Nephron progenitor cell (in vitro differentiated cells): ENCODE measurements around the gene PTPDC1.

ENCODE experiments used
- DNase-seq: peaks from one replicate; pipeline ENCODE4 v3.0.0; 2021
- H3K27ac Mint-ChIP-seq: 2 replicates; pipeline ENCODE4 v1.8.0; 2021; ENCODE audit warnings: mild to moderate bottlenecking, moderate library complexity, mixed read lengths
- H3K27me3 Mint-ChIP-seq: 2 replicates; pipeline ENCODE4 v1.8.0; 2021; ENCODE audit warnings: mild to moderate bottlenecking, low read depth, mixed read lengths; ENCODE audit not compliant: poor library complexity
- H3K36me3 Mint-ChIP-seq: 2 replicates; pipeline ENCODE4 v1.8.0; 2021; ENCODE audit warnings: low read depth, mixed read lengths
- H3K4me1 Mint-ChIP-seq: 2 replicates; pipeline ENCODE4 v1.8.0; 2021; ENCODE audit warnings: mixed read lengths
- H3K4me3 Mint-ChIP-seq: 2 replicates; pipeline ENCODE4 v1.8.0; 2021; ENCODE audit warnings: mild to moderate bottlenecking, moderate library complexity, mixed read lengths
- H3K9me3 Mint-ChIP-seq: 2 replicates; pipeline ENCODE4 v1.8.0; 2021; ENCODE audit warnings: mild to moderate bottlenecking, moderate library complexity, mixed read lengths
- TF ChIP-seq, protein P1 (sequence below): fragments of 200-600 bp; sonication (generic); IDR thresholded peaks from 2 replicates; pipeline ENCODE4 v1.5.0; 2021; ENCODE audit warnings: antibody characterized with exemption

PTPDC1 gene

DNA sequence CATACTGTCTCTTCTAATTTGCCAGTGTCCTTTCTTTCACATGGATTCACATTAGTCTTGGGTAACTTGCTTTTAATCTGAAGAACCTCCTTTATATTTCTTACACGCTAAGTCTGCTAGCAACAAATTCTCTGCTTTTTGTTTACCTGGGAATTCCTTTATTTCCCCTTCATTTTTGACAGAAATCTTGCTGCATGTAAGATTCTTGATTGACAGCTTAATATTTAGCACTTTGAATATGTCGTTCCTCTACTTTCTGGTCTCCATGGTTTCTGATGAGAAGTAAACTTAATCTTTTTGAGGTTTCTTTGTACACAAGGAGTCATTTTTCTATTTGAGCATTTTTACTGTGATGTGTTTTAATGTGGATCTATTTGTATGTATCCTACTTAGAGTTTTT is 6.2 kb upstream of the PTPDC1 start:
- Mint-ChIP-seq H3K9me3 (no peaks in the 10 kb centered on the region), H3K4me1 (peaks cover 16% of the 10 kb centered on the region), H3K27me3 (peaks cover 4% of the 10 kb centered on the region), H3K4me3 (no peak overlapping the region), H3K27ac (no peak overlapping the region), H3K36me3 (peaks cover 31% of the 10 kb centered on the region)
- no peak for DNase-seq
- TF ChIP-seq, protein P1, sequence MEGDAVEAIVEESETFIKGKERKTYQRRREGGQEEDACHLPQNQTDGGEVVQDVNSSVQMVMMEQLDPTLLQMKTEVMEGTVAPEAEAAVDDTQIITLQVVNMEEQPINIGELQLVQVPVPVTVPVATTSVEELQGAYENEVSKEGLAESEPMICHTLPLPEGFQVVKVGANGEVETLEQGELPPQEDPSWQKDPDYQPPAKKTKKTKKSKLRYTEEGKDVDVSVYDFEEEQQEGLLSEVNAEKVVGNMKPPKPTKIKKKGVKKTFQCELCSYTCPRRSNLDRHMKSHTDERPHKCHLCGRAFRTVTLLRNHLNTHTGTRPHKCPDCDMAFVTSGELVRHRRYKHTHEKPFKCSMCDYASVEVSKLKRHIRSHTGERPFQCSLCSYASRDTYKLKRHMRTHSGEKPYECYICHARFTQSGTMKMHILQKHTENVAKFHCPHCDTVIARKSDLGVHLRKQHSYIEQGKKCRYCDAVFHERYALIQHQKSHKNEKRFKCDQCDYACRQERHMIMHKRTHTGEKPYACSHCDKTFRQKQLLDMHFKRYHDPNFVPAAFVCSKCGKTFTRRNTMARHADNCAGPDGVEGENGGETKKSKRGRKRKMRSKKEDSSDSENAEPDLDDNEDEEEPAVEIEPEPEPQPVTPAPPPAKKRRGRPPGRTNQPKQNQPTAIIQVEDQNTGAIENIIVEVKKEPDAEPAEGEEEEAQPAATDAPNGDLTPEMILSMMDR, result no peak

DNA sequence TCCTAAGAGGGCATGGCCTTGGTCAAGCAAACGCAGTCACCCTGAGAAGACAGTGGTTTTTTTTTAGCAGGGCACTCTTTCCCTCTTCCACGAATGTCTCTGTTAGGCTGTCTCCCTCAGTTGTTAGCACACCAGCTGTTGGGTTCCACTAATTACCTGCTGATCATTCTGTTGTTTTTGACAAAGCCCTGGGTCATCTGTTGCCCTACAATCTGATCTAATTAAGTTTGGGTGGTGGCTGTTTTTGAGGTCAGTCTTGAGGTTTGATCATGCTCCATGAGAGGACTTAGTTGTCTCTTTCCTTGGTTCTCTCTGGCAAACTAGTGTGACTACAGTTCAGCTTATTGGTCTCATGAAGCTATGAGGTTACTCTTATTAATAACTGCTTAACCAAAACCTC is 5.0 kb upstream of the PTPDC1 start:
- Mint-ChIP-seq H3K27me3 (peaks cover 4% of the 10 kb centered on the region), H3K4me3 (no peak overlapping the region), H3K4me1 (peaks cover 21% of the 10 kb centered on the region), H3K9me3 (no peaks in the 10 kb centered on the region), H3K27ac (no peak overlapping the region), H3K36me3 (peaks cover 19% of the 10 kb centered on the region)
- no peak for DNase-seq
- TF ChIP-seq, protein P1, result no peak

DNA sequence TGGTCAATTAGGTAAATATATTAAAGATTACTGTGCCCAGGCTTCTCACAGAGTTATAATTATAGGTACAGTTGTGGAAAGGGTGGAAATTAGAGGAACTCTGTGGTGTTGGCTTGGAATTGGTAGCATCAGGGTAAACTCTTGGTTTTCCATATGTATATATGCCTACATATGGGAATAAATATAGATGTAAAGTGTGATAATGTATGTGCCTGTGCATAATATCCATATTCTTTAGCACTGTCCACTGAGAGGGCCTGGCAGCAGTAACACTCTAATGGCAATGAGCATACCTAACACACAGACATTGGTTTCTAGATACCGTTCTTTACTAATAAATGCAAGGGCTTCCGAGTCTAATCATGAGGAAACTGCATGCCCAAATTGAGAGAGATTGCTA is 4.0 kb upstream of the PTPDC1 start:
- Mint-ChIP-seq H3K27ac (no peak overlapping the region), H3K36me3 (peaks cover 18% of the 10 kb centered on the region), H3K4me1 (peaks cover 31% of the 10 kb centered on the region), H3K9me3 (no peaks in the 10 kb centered on the region), H3K27me3 (peaks cover 4% of the 10 kb centered on the region), H3K4me3 (no peak overlapping the region)
- TF ChIP-seq, protein P1, result no peak
- DNase-seq, result no peak

DNA sequence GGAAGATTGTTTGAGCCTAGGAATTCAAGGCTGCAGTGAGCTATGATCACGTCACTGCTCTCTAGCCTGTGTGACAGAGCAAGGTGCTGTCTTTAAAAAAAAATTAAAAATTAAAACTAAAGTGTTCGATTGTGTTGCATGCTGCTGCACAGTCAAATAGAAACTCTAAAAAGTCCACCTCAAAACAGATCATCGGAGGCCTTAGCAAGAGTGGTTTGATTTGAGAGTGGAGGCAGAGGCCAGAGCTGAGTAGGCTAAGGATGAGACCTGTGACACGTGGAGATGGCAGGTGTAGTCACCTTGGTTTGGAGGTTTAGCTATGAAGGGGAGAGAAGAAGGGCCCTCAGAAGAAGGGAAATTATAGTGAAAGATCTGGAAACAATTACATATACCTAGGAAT is 2.8 kb upstream of the PTPDC1 start:
- Mint-ChIP-seq H3K27me3 (peaks cover 4% of the 10 kb centered on the region), H3K27ac (no peak overlapping the region), H3K4me1 (peaks cover 38% of the 10 kb centered on the region), H3K4me3 (no peak overlapping the region), H3K9me3 (no peaks in the 10 kb centered on the region), H3K36me3 (peaks cover 22% of the 10 kb centered on the region)
- TF ChIP-seq, protein P1, result no peak
- no peak for DNase-seq

DNA sequence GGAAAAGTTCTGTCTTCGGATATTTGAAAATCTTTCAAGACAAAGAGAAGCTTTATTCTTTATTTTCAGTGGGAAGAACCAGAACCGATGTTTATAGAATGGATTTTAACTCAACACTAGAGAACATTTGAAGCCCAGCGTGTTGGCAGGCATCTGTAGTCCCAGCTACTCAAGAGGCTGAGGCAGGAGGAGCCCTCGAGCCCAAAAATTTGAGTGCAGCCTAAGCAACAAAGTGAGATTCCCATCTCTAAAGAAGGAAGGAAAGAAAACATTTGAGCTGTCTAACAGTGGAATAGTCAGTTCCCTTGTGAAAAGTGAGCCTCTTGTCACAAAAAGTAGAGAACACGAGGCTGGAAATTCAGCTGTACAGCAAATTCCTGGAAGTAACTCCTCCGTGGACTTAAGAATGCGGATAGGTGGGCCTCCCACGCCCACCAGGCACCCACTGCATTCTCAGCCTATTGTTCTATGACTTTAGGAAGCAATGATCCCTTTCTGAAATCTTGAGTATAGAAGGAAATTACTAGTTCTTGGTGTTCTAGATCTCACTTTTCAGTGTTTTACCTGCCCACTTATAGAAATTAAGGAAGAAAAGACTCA is 2.3 kb upstream of the PTPDC1 start:
- Mint-ChIP-seq H3K9me3 (no peaks in the 10 kb centered on the region), H3K27me3 (peaks cover 4% of the 10 kb centered on the region), H3K27ac (peak overlapping the region; percentile 73), H3K36me3 (peaks cover 26% of the 10 kb centered on the region), H3K4me3 (no peak overlapping the region), H3K4me1 (peaks cover 39% of the 10 kb centered on the region)
- no peak for DNase-seq
- TF ChIP-seq, protein P1, result no peak

DNA sequence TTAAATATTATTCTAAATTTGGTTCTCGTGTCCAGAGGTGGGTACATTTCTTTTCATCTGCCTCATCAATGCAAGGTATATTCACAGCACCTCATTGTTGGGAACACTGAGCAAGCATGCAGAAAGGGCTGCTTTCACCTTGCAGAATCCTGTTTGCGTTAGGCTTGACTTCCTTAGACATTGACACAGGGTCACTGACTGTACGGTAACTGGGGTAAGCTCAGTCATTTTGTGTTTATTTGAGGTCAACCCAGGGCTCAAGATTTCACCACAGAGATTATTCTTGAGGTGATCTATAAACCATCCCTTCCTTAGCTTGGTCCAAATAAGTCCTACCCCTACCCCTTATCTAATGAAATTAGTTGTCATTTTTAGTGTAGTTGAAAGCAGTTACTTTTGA is 1.7 kb upstream of the PTPDC1 start:
- Mint-ChIP-seq H3K4me1 (peaks cover 39% of the 10 kb centered on the region), H3K27ac (peak overlapping the region; percentile 49), H3K9me3 (no peaks in the 10 kb centered on the region), H3K27me3 (peaks cover 4% of the 10 kb centered on the region), H3K36me3 (peaks cover 28% of the 10 kb centered on the region), H3K4me3 (no peak overlapping the region)
- no peak for DNase-seq
- TF ChIP-seq, protein P1, result no peak
